GM18868 (cell line): ENCODE measurements around the gene RSPH3.
"Not testable (repeated sequence)": the region's sequence is repeated elsewhere in the genome, so short reads cannot be mapped to it uniquely, and the experiment has no call there.

ENCODE experiments used
- ATAC-seq: cut with Tn5 transposase; IDR thresholded peaks from one replicate; pipeline ENCODE4 v1.9.1; 2021; ENCODE audit warnings: mild to moderate bottlenecking, moderate library complexity; ENCODE audit not compliant: unreplicated experiment

Gene RSPH3

GRCh38 chr6:158978757-158979156 lies 21.2 kb downstream of the RSPH3 start:
- no peak for ATAC-seq

GRCh38 chr6:158977382-158977781 lies 22.6 kb downstream of the RSPH3 start:
- ATAC-seq, result no peak

GRCh38 chr6:158972241-158973233 lies 27.5 kb downstream of the RSPH3 start:
- ATAC-seq, result no peak

DNA sequence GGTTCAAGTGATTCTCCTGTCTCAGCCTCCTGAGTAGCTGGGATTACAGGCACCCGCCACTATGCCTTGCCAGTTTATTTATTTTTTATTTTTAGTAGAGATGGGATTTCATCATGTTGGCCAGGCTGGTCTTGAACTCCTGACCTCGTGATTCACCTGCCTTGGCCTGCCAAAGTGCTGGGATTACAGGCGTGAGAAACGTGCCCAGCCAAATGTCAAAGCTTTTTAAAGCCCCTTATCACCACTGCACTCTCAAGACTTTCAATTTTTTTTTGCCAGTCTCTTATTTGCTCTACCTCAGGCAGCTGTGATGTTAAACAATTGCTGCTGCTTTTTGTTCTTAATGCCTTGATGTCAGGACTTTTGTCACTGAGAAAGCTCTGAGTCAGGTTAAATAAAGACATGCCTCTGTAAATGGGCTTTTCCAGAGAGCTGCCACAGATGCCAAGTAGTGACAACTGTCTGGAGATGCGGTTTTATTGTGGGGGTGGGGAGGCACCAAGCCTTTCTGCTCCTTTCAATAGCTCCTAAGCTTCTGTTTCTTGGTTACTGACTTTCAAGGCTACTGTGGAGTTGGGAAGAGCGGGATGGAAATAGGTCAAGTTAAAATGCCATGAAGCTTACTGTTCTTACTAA lies 29.2 kb downstream of the RSPH3 start:
- ATAC-seq, result no peak

- ATAC-seq, result no peak
Measured at GRCh38 chr6:158969148-158969547, 30.9 kb downstream of the RSPH3 start.

DNA sequence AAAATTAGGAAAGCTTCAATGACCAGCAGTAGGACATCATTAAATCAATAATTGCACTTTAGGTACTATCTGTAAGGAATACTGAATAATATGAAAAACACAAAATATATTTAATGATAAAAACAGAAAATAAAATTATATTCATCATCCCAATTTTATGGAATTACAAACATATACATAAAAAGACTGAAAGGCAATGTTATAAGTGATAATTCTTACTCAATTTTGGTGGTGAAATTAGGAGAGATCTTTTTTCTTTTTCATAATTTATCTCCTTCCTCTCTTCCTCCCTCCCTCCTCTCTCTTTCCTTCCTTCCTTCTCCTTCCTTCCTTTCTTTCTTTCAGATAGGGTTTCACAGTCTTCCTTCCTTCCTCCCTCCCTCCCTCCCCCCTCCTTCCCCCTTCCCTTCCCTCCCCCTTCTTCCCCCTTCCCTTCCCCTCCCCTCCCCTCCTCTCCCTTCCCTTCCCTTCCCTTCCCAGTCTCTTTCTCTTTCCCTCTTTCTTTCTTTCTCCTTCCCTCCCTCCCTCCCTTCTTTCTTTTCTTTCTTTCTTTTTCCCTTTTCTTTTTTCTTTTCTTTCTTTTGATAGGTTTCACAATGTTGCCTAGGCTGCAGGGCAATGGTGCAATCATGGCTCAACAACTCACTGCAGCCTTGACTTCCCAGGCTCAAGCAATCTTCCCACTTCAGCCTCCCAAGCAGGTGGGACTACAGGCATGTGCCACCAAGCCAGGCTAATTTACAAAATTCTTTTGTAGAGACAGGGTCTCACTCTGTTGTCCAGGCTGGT lies 36.8 kb downstream of the RSPH3 start:
- no peak for ATAC-seq

GRCh38 chr6:158962371-158962770 lies 37.6 kb downstream of the RSPH3 start:
- ATAC-seq, result no peak

DNA sequence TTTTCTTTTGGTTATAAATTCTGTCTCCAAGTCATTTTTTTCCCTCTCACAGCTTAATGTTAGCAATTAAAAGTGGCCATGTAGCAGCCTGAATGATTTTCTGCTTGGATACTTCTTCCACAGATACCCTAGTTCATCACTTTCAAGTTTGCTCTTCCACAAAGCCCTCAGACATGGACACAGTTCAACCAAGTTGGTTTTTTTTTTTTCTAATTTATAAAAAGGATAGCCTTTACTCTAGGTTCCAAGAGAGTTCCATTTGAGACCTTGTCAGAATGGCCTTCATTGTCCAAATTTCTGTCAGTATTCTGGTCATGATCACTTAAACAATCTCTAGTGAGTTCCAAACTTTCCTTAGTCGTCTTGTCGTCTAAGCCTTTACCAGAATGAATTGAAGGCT lies 40.0 kb downstream of the RSPH3 start:
- ATAC-seq, result no peak

DNA sequence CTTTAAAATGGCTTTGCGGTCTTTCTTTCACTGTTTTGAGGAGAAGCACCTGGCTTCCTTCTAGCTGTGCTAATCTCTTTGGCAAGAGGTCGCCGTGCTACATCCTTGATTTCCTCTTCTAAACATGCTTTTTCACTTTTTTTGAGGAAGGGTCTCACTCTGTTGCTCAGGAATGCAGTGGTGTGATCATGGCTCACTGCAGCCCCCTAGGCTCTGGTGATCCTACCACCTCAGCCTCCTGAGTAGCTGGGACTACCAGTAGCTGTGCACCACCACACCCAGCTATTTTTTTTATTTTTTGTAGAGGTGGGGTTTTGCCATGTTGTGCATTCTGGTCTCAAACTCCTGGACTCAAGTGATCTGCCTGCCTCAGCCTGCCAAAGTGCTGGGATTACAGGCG lies 40.5 kb downstream of the RSPH3 start:
- no peak for ATAC-seq

GRCh38 chr6:158958504-158959386 lies 41.3 kb downstream of the RSPH3 start:
- no peak for ATAC-seq

GRCh38 chr6:158955255-158955654 lies 44.7 kb downstream of the RSPH3 start:
- ATAC-seq, result no peak

DNA sequence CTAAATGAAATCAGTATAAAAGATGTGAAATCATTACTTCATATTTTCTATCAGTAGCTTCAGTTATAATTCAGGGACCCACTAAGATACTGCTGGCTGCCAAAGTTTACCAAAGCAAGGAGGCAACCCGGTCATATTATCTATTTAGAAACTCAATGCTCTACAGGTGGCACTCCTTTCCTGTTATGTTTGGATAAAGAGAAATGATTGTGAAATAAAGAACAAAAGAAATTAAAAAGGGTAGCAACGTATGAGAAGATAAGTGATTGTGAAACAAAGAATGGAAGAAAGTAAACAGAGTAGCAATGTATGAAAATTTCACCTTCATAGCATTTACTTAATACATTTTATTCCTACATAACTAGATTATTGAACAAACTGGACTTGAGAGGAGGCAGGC lies 45.2 kb downstream of the RSPH3 start:
- no peak for ATAC-seq

DNA sequence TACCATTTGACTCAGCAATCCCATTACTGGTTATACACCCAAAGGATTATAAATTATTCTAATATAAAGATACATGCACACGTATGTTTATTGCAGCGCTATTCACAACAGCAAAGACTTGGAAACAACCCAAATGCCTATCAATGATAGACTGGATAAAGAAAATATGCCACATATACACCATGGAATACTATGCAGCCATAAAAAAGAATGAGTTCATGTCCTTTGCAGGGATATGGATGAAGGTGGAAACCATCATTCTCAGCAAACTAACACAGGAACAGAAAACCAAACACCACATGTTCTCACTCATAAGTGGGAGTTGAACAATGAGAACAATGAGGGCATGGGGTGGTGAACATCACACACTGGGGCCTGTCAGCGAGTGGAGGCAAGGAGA lies 48.0 kb downstream of the RSPH3 start:
- not testable (repeated sequence) for ATAC-seq

DNA sequence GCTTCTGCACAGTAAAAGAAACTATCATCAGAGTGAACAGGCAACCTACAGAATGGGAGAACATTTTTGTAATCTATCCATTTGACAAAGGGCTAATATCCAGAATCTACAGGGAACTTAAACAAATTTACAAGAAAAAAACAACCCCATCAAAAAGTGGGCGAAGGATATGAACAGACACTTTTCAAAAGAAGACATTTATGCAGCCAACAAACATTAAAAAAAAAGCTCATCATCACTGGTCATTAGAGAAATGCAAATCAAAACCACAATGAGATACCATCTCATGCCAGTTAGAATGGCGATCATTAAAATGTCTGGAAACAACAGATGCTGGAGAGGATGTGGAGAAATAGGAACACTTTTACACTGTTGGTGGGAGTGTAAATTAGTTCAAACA lies 48.4 kb downstream of the RSPH3 start:
- not testable (repeated sequence) for ATAC-seq

GRCh38 chr6:158947284-158947683 lies 52.7 kb downstream of the RSPH3 start:
- ATAC-seq, result no peak

GRCh38 chr6:158943380-158944032 lies 56.5 kb downstream of the RSPH3 start:
- ATAC-seq, result no peak

DNA sequence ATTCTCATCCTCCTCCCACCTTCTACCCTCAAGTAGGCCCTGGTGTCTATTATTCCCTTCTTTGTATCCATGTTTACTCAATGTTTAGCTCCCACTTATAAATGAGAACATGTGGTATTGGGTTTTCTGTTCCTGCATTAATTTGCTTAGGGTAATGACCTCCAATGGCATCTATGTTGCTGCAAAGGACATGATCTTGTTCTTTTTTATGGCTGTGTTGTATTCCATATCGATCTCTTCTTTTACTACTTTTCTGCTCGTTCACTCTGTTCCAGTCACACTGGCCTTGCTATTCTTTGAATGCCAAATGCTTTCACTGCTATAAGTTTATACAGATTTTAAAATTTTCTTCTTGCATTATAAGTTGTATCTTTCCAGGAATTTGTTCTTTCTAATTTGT lies 57.7 kb downstream of the RSPH3 start:
- no peak for ATAC-seq

GRCh38 chr6:158941246-158941645 lies 58.8 kb downstream of the RSPH3 start:
- ATAC-seq, result no peak

DNA sequence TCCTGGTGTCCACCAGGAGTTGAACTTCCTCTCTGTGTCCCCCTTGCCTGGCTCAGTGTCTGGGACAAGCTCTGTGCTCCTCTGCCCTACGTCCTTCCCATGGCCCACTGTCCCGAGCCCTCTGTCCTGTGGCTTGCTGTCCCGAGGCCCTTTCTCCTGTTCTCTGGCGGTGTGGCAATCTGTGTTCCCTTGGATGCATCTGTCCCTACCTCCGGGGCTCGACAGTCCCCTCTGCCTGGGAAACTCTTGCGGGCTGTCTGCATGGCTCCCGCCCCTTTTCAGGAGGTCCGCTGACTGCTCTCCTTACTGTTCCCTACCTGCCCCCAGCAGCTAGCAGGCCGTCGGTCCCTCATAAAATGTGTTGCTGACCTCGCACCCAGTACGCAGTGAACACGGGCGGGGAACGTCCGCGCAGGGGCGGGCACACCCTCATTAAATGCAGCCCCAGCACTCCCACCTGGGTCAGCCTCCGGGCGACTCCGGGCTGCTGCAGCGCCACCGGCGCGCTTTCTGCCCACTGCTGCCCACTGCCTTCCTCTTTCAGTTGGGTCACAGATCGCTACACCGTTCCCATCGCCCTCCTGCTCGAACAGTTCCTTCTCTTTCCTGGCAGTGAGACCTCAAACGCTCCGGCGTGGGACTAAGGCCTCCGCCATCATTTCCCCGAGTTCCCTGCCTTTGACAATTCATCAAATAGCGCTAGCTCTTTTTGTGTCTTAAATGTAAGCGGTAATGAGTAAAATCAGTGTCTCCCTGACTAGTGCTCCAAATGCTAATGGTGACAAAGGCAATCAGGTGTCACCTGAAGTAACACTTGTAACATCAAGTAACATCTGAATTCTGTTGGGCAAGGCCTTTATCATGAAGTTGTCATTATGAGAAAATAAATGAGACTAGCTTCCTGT lies 60.5 kb downstream of the RSPH3 start:
- no peak for ATAC-seq
